ENCODE measurements around the gene APMAP.
A peak's percentile ranks its signal among the peaks of the same experiment; 100 is the strongest.

APMAP gene

DNA sequence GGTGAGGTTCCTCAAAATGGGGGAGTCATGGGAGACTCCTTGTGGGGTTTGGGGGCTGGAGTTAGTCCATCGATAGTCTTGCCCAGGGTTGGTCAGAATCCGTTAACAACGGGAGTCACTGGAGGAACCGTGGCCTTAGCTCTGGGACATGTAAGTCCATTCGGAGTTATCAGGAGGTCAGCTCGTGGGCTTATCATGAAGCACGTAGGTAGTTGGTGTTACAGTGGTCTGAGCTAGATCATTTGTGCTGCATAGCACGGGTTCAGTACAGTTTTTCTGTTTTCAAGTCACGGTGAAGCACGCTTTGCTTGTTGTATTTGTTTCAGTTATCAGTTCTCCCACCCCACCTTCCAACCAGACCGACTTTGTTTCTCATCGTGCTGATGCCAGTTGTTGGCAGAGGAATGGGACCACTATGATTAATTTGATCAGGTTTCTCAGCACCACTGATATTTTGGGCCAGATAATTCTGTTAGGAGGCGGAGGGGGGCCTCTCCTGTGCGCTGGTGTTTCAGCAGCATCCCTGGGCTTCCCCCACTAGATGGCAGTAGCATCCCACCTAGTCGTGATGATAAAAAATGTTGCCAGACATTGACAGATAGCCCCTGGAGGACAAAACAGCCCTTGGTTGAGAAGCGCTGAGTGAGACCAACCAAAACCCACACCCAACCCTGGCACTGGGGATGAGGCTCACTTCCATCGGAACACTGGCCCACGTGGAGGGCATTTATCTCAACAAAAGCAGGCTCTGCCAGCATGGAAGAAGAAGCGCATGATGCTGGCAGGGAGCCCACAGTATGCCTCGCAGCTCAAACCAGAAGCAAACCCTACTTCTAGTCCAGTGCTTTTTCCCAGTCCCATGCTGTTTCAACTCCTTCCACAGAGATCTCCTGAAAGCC lies 2.2 kb upstream of the APMAP start (continued):
- TF ChIP-seq ZNF629 (tag by site-specific recombination; IDR thresholded peaks at IDR 0.05) = no peak
- TF ChIP-seq BCL11A (tag by site-specific recombination; IDR thresholded peaks at IDR 0.05; ENCODE audit: low read depth) = no peak
- TF ChIP-seq ZNF785 (tag by site-specific recombination; IDR thresholded peaks at IDR 0.05) = no peak
- 0 out of 2 replicates have a peak, but pooled peaks have one; percentile 37 for TF ChIP-seq ZNF600 (tag by site-specific recombination; IDR thresholded peaks at IDR 0.05)
- TF ChIP-seq ZIC2 (tag by site-specific recombination; IDR thresholded peaks at IDR 0.05) = peak; percentile 22; the same call in 1 of the 2 replicates
- 0 out of 2 replicates have a peak, but pooled peaks have one; percentile 16 for TF ChIP-seq ZNF394 (tag by site-specific recombination; IDR thresholded peaks at IDR 0.05; ENCODE audit: borderline replicate concordance)
- peak; percentile 98 for TF ChIP-seq ZBTB48 (tag by site-specific recombination; IDR thresholded peaks at IDR 0.05)
- TF ChIP-seq SP7 (tag by site-specific recombination; IDR thresholded peaks at IDR 0.05) = peak; percentile 41; the same call in 1 of the 2 replicates

DNA sequence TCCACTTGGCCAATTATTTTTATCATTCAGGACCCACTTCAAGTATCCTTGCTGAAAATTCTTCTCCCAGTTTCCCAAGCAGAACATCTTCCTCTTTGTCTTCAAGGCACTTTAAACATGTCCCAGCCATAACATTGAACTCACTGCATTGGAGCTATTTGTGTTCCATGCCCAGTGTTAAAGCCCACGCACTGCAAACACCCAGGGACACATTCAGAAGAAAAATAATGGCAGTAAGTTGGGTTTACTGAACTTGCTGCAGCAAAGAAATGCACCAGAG lies 1.6 kb upstream of the APMAP start:
- no peaks in the 10 kb centered on the region for H3K9me3 ChIP-seq (ENCODE audit: control insufficient read depth, insufficient read depth, low read depth, low read length)
- H3K4me3 ChIP-seq (ENCODE audit: low read depth, low read length) = no peak overlapping the region
- POLR2A ChIA-PET = no interaction called here
- CTCF ChIA-PET = interaction anchor here (0.6 to 4.3 kb wide), 22 partner anchors 10 to 544 kb away, joined by 3 to 70 read pairs (median 4); no protein-coding TSS in a partner anchor
- no peaks in the 10 kb centered on the region; the same call in none of the 2 replicates for H3K4me1 ChIP-seq (ENCODE audit: control insufficient read depth, insufficient read depth, low read length)
- H3K36me3 ChIP-seq (ENCODE audit: control insufficient read depth in 2 of 2, insufficient read depth in 1 of 2, low read length in 2 of 2) = peaks cover 0 to 3% of the 10 kb centered on the region in 2 experiments; a peak in 1 of 3 replicates
- TF ChIP-seq ZBTB44 (tag by site-specific recombination; IDR thresholded peaks at IDR 0.05) (no peak), ZNF548 (tag by site-specific recombination; IDR thresholded peaks at IDR 0.05) (no peak), GLI4 (tag by site-specific recombination; IDR thresholded peaks at IDR 0.05) (no peak), ZNF266 (tag by site-specific recombination; IDR thresholded peaks at IDR 0.05; ENCODE audit: low read depth) (no peak), ZNF777 (tag by site-specific recombination; IDR thresholded peaks at IDR 0.05; ENCODE audit: borderline replicate concordance) (no peak), MEIS1 (CRISPR knock-in tag; IDR thresholded peaks at IDR 0.05; ENCODE audit: borderline replicate concordance) (no peak), ZNF239 (tag by site-specific recombination; IDR thresholded peaks at IDR 0.05) (no peak), ZNF174 (tag by site-specific recombination; IDR thresholded peaks at IDR 0.05) (no peak), ZNF501 (tag by site-specific recombination; IDR thresholded peaks at IDR 0.05) (no peak), ZNF785 (tag by site-specific recombination; IDR thresholded peaks at IDR 0.05) (no peak), ZNF280D (tag by site-specific recombination; IDR thresholded peaks at IDR 0.05) (no peak), ZNF302 (tag by site-specific recombination; IDR thresholded peaks at IDR 0.05; ENCODE audit: low read depth) (no peak), ZNF677 (tag by site-specific recombination; IDR thresholded peaks at IDR 0.05) (no peak), ZNF768 (tag by site-specific recombination; IDR thresholded peaks at IDR 0.05) (no peak), ZFP69B (tag by site-specific recombination; IDR thresholded peaks at IDR 0.05) (no peak), ZNF148 (tag by site-specific recombination; IDR thresholded peaks at IDR 0.05; ENCODE audit: borderline replicate concordance) (no peak), ZNF792 (tag by site-specific recombination; IDR thresholded peaks at IDR 0.05) (no peak), ZNF544 (tag by site-specific recombination; IDR thresholded peaks at IDR 0.05) (no peak), ZNF561 (tag by site-specific recombination; IDR thresholded peaks at IDR 0.05; ENCODE audit: borderline replicate concordance) (no peak)
- TF ChIP-seq, protein P1, sequence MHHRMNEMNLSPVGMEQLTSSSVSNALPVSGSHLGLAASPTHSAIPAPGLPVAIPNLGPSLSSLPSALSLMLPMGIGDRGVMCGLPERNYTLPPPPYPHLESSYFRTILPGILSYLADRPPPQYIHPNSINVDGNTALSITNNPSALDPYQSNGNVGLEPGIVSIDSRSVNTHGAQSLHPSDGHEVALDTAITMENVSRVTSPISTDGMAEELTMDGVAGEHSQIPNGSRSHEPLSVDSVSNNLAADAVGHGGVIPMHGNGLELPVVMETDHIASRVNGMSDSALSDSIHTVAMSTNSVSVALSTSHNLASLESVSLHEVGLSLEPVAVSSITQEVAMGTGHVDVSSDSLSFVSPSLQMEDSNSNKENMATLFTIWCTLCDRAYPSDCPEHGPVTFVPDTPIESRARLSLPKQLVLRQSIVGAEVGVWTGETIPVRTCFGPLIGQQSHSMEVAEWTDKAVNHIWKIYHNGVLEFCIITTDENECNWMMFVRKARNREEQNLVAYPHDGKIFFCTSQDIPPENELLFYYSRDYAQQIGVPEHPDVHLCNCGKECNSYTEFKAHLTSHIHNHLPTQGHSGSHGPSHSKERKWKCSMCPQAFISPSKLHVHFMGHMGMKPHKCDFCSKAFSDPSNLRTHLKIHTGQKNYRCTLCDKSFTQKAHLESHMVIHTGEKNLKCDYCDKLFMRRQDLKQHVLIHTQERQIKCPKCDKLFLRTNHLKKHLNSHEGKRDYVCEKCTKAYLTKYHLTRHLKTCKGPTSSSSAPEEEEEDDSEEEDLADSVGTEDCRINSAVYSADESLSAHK (tag by site-specific recombination; IDR thresholded peaks at IDR 0.05) = no peak
- H3K27ac ChIP-seq (ENCODE audit: extremely low read depth, low read depth, low read length) = no peak overlapping the region

Measured in HEK293 (cell line).